Uterus (tissue), 4 donors: ENCODE results near the gene PSMD1. TPM values are rescaled to one million over a fixed set of nuclear protein-coding genes. Genes with fewer than 3 reads are reported as not detected.
A peak's percentile ranks its signal among the peaks of the same experiment; 100 is the strongest.

Experiments
- DNase-seq, 2 donors: peaks; one replicate each; pipeline ENCODE4 v3.0.0-alpha.2; 2019 to 2020
- H3K27ac ChIP-seq, 2 donors: fragments of 200-600 bp; sonication (generic); 1 replicate in 1 of 2; 2 replicates in 1 of 2; pipeline ENCODE4 v1.5.1; 2016 to 2018
- H3K27me3 ChIP-seq, 2 donors: fragments of 200-600 bp; sonication (generic); one replicate each; pipeline ENCODE4 v1.5.1; 2018 to 2019; ENCODE audit warnings: control low read depth in 1 of 2
- H3K36me3 ChIP-seq, 2 donors: fragments of 200-600 bp; sonication (generic); one replicate each; pipeline ENCODE4 v1.5.1; 2019; ENCODE audit warnings: control low read depth in 1 of 2
- H3K4me1 ChIP-seq, 2 donors: fragments of 200-600 bp; sonication (generic); one replicate each; pipeline ENCODE4 v1.5.1; 2018 to 2019; ENCODE audit warnings: control low read depth in 1 of 2
- H3K4me3 ChIP-seq, 2 donors: fragments of 200-600 bp; sonication (generic); 1 replicate in 1 of 2; 2 replicates in 1 of 2; pipeline ENCODE4 v1.5.1; 2018 to 2019; ENCODE audit warnings: mild to moderate bottlenecking in 1 of 2
- H3K9me3 ChIP-seq, 2 donors: fragments of 200-600 bp; sonication (generic); one replicate each; pipeline ENCODE4 v1.5.1; 2019; ENCODE audit warnings: control low read depth in 1 of 2
- CTCF ChIP-seq, 4 experiments: fragments of 200-600 bp in 2 of 4; fragments of 450-650 bp in 2 of 4; sonication (generic) in 2 of 4; IDR thresholded peaks; one replicate each; pipeline ENCODE4 v1.5.1; 2016 to 2019; ENCODE audit warnings: antibody characterized with exemption in 4 of 4, mild to moderate bottlenecking in 2 of 4, moderate library complexity in 1 of 4
- POLR2A ChIP-seq, 2 donors: fragments of 450-650 bp; IDR thresholded peaks; one replicate each; pipeline ENCODE4 v1.6.1; 2016; ENCODE audit warnings: antibody characterized with exemption in 2 of 2, mild to moderate bottlenecking in 1 of 2, moderate library complexity in 1 of 2
- intact Hi-C: fragments of 100-400 bp; cut with DNase I; formaldehyde crosslinking; loops from one replicate; pipeline ENCODE4 v1.15.1; 2023; ENCODE audit warnings: low total_unique reads
- total RNA-seq, 4 donors: library from RNA; depleted of rRNA in 3 of 4; stranded (reverse); fragments of >200 nt in 3 of 4; gene quantifications; one replicate each; pipeline versions ENCODE4 v1.1.0 to v1.2.4, GENCODE V29; 2014 to 2023
- donor health status: DM: yes; HTN: yes; CAD: no.

Gene PSMD1
- total RNA-seq, 4 donors from 2014 or later = 54.4 to 96.6 (median 68.6) TPM

GRCh38 chr2:231152800-231153557 lies 96.3 kb downstream of the PSMD1 start:
- Histone ChIP-seq H3K27me3 (no peaks in the 10 kb centered on the region), H3K9me3 (no peaks in the 10 kb centered on the region), H3K36me3 (no peaks in the 10 kb centered on the region), H3K4me1 (peaks cover 0 to 5% of the 10 kb centered on the region in 2 donors), H3K4me3 (no peak overlapping the region), H3K27ac (peak overlapping the region; percentile 74 to 83)
- DNase-seq = peak in 1 of 2 donors; percentile 66
- intact Hi-C loops = no loop called here
- TF ChIP-seq CTCF (IDR thresholded peaks at IDR 0.05) (no peak), POLR2A (IDR thresholded peaks at IDR 0.05) (peak in 1 of 2 donors; percentile 10)

- H3K27me3 ChIP-seq = no peaks in the 10 kb centered on the region
- H3K27ac ChIP-seq = peak overlapping the region; percentile 85 to 86
- DNase-seq = no peak
- TF ChIP-seq CTCF (IDR thresholded peaks at IDR 0.05) = no peak
- TF ChIP-seq POLR2A (IDR thresholded peaks at IDR 0.05) = no peak
- H3K9me3 ChIP-seq = no peaks in the 10 kb centered on the region
- H3K36me3 ChIP-seq = no peaks in the 10 kb centered on the region
- intact Hi-C loops = no loop called here
- H3K4me3 ChIP-seq = no peak overlapping the region
- peaks cover 4 to 29% of the 10 kb centered on the region in 2 donors for H3K4me1 ChIP-seq
Observed at GRCh38 chr2:231159306-231159705, 102.6 kb downstream of the PSMD1 start.

GRCh38 chr2:231160701-231161100 lies 104.0 kb downstream of the PSMD1 start:
- peaks cover 4 to 29% of the 10 kb centered on the region in 2 donors for H3K4me1 ChIP-seq
- H3K9me3 ChIP-seq = no peaks in the 10 kb centered on the region
- TF ChIP-seq POLR2A (IDR thresholded peaks at IDR 0.05) (no peak), CTCF (IDR thresholded peaks at IDR 0.05) (no peak)
- H3K36me3 ChIP-seq = no peaks in the 10 kb centered on the region
- H3K4me3 ChIP-seq = no peak overlapping the region
- DNase-seq = no peak
- peak overlapping the region; percentile 85 to 86 for H3K27ac ChIP-seq
- H3K27me3 ChIP-seq = no peaks in the 10 kb centered on the region
- intact Hi-C loops = no loop called here

- intact Hi-C loops = no loop called here
- no peaks in the 10 kb centered on the region for H3K9me3 ChIP-seq
- TF ChIP-seq POLR2A (IDR thresholded peaks at IDR 0.05) (no peak), CTCF (IDR thresholded peaks at IDR 0.05) (no peak)
- H3K4me3 ChIP-seq = no peak overlapping the region
- H3K36me3 ChIP-seq = no peaks in the 10 kb centered on the region
- H3K27ac ChIP-seq = peak overlapping the region; percentile 85 to 86
- H3K4me1 ChIP-seq = peaks cover 4 to 29% of the 10 kb centered on the region in 2 donors
- DNase-seq = no peak
- H3K27me3 ChIP-seq = no peaks in the 10 kb centered on the region
Observed at GRCh38 chr2:231161252-231161839, 104.7 kb downstream of the PSMD1 start.

GRCh38 chr2:231161877-231162329 lies 105.2 kb downstream of the PSMD1 start:
- H3K9me3 ChIP-seq = no peaks in the 10 kb centered on the region
- DNase-seq = no peak
- TF ChIP-seq POLR2A (IDR thresholded peaks at IDR 0.05) (peak in 1 of 2 donors; percentile 32), CTCF (IDR thresholded peaks at IDR 0.05) (no peak)
- intact Hi-C loops = no loop called here
- H3K4me1 ChIP-seq = peaks cover 4 to 29% of the 10 kb centered on the region in 2 donors
- H3K27ac ChIP-seq = peak overlapping the region; percentile 85 to 86
- H3K4me3 ChIP-seq = no peak overlapping the region
- H3K36me3 ChIP-seq = no peaks in the 10 kb centered on the region
- no peaks in the 10 kb centered on the region for H3K27me3 ChIP-seq
